ENCODE measurements around the gene NEDD9.

DNA sequence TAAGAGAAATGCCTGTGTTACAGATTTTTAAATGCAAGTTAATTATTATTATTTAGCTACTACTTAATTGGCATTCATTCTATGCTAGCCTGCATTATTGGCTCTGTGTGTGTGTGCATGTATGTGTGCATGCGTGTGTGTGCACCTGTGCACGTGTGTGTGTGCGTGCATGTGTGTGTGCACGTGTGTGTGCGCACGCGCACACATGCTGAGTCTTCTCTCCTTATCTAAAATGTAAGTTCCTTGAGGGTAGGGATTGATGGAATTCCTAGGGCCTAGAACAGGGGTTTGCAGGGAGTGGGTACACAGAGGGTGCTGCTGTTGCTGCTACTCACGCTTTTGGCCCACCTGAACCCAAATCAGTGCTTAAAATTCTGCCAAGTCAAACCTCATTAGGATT is 43.8 kb upstream of the NEDD9 start:
- TF ChIP-seq, protein P1, sequence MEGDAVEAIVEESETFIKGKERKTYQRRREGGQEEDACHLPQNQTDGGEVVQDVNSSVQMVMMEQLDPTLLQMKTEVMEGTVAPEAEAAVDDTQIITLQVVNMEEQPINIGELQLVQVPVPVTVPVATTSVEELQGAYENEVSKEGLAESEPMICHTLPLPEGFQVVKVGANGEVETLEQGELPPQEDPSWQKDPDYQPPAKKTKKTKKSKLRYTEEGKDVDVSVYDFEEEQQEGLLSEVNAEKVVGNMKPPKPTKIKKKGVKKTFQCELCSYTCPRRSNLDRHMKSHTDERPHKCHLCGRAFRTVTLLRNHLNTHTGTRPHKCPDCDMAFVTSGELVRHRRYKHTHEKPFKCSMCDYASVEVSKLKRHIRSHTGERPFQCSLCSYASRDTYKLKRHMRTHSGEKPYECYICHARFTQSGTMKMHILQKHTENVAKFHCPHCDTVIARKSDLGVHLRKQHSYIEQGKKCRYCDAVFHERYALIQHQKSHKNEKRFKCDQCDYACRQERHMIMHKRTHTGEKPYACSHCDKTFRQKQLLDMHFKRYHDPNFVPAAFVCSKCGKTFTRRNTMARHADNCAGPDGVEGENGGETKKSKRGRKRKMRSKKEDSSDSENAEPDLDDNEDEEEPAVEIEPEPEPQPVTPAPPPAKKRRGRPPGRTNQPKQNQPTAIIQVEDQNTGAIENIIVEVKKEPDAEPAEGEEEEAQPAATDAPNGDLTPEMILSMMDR (conservative IDR thresholded peaks at IDR 0.05): no peak
- TF ChIP-seq ZFX (IDR thresholded peaks at IDR 0.05): no peak
